B cell (primary cell): ENCODE results near the gene ITPRIP. TPM values are rescaled to one million over a fixed set of nuclear protein-coding genes. Genes with fewer than 3 reads are reported as not detected.

Experiments used
- ATAC-seq: fragments of 200-7000 bp; cut with Tn5 transposase; one replicate; pipeline ENCODE4 v1.10.0; 2021; ENCODE audit warnings: low read depth, mild to moderate bottlenecking, moderate number of reproducible peaks, moderate library complexity
- CTCF ChIA-PET: fragments of 350-600 bp; sonication (Branson Sonifier 250); formaldehyde crosslinking; loops from one replicate; lab custom pipeline; 2021; ENCODE audit warnings: antibody characterized with exemption, inconsistent platforms; lab: Charles Lee
- POLR2A ChIA-PET: fragments of 350-600 bp; sonication (Branson Sonifier 250); formaldehyde crosslinking; loops from one replicate; lab custom pipeline; 2021; ENCODE audit warnings: antibody characterized with exemption; lab: Charles Lee
- DNase-seq: peaks from one replicate; pipeline ENCODE4 v3.0.0; 2013
- H2AFZ ChIP-seq: 2 replicates; pipeline ENCODE4 v1.6.1; 2012; ENCODE audit warnings: mild to moderate bottlenecking, low read depth, low read length; ENCODE audit not compliant: insufficient read depth, poor library complexity, severe bottlenecking
- H3K27ac ChIP-seq, 2 donors: 1 replicate in 1 of 2; 2 replicates in 1 of 2; pipeline ENCODE4 v1.5.1; 2012 to 2013; ENCODE audit warnings: low read length in 2 of 2, mild to moderate bottlenecking in 2 of 2, moderate library complexity in 1 of 2
- H3K27me3 ChIP-seq, 4 experiments: fragments of 200-600 bp in 1 of 4; sonication (generic) in 1 of 4; replicated peaks in 1 of 4; 1 replicate in 2 of 4; 2 replicates in 2 of 4; pipeline versions ENCODE4 v1.6.1 to v1.7.0; 2013 to 2016; ENCODE audit warnings: low read length in 3 of 4, mild to moderate bottlenecking in 2 of 4, mixed read lengths in 1 of 4, moderate library complexity in 1 of 4; ENCODE audit not compliant: insufficient read depth in 4 of 4, control insufficient read depth in 3 of 4; ENCODE audit errors: control extremely low read depth in 1 of 4
- H3K36me3 ChIP-seq, 2 experiments: replicated peaks in 1 of 2; 1 replicate in 1 of 2; 2 replicates in 1 of 2; pipeline versions ENCODE4 v1.6.1 to v1.7.1; 2013; ENCODE audit warnings: low read length in 1 of 2; ENCODE audit not compliant: insufficient read depth in 2 of 2, control insufficient read depth in 1 of 2; ENCODE audit errors: control extremely low read depth in 1 of 2, extremely low read depth in 1 of 2
- H3K4me1 ChIP-seq, 2 donors: fragments of 200-600 bp in 1 of 2; sonication (generic) in 1 of 2; 1 replicate in 1 of 2; 2 replicates in 1 of 2; pipeline versions ENCODE4 v1.5.1 to v1.6.1; 2013 to 2017; ENCODE audit warnings: low read length in 2 of 2; ENCODE audit not compliant: control insufficient read depth in 2 of 2, insufficient read depth in 2 of 2
- H3K4me2 ChIP-seq: replicated peaks from 2 replicates; pipeline ENCODE3; 2012; ENCODE audit warnings: mild to moderate bottlenecking, low read depth, low read length; ENCODE audit not compliant: poor library complexity, severe bottlenecking
- H3K4me3 ChIP-seq, 5 experiments: fragments of 200-600 bp in 1 of 5; sonication (generic) in 1 of 5; 1 replicate in 3 of 5; 2 replicates in 2 of 5; pipeline versions ENCODE4 v1.5.1 to v1.7.0; 2011 to 2016; ENCODE audit warnings: low read length in 4 of 5, mild to moderate bottlenecking in 4 of 5, low read depth in 2 of 5, control low read depth in 1 of 5, moderate library complexity in 1 of 5; ENCODE audit not compliant: insufficient read depth in 1 of 5; ENCODE audit errors: control extremely low read depth in 1 of 5, extremely low read depth in 1 of 5
- H3K79me2 ChIP-seq: fragments of 200-600 bp; sonication (generic); one replicate; pipeline ENCODE4 v1.6.0; 2016; ENCODE audit warnings: low read length; ENCODE audit not compliant: control insufficient read depth, insufficient read depth
- H3K9ac ChIP-seq: fragments of 200-600 bp; sonication (generic); 2 replicates; pipeline ENCODE4 v1.6.1; 2017; ENCODE audit warnings: mild to moderate bottlenecking, low read length, moderate library complexity
- H3K9me3 ChIP-seq, 3 donors: one replicate each; pipeline versions ENCODE4 v1.6.1 to v1.7.1; 2013; ENCODE audit warnings: low read length in 2 of 3; ENCODE audit not compliant: control insufficient read depth in 2 of 3, insufficient read depth in 1 of 3; ENCODE audit errors: control extremely low read depth in 1 of 3
- H4K20me1 ChIP-seq: 2 replicates; pipeline ENCODE4 v1.6.0; 2012; ENCODE audit warnings: mild to moderate bottlenecking, low read length; ENCODE audit not compliant: insufficient read depth, control insufficient read depth, poor library complexity, severe bottlenecking
- H3K27ac Mint-ChIP-seq: one replicate; pipeline ENCODE4 v1.8.0; 2021; ENCODE audit warnings: mixed read lengths
- H3K27me3 Mint-ChIP-seq: one replicate; pipeline ENCODE4 v1.8.0; 2021; ENCODE audit warnings: mixed read lengths
- H3K4me1 Mint-ChIP-seq: one replicate; pipeline ENCODE4 v1.8.0; 2021; ENCODE audit warnings: mixed read lengths
- H3K4me3 Mint-ChIP-seq: one replicate; pipeline ENCODE4 v1.8.0; 2021; ENCODE audit warnings: mixed read lengths
- H3K9me3 Mint-ChIP-seq: one replicate; pipeline ENCODE4 v1.8.0; 2022; ENCODE audit warnings: mixed read lengths; ENCODE audit not compliant: insufficient read depth
- CTCF ChIP-seq: fragments of 200-600 bp; IDR thresholded peaks from one replicate; pipeline ENCODE4 v1.8.0; 2022; ENCODE audit warnings: antibody characterized with exemption, mild to moderate bottlenecking
- EZH2 ChIP-seq: IDR thresholded peaks from 2 replicates; pipeline ENCODE4 v1.6.1; 2012; ENCODE audit warnings: borderline replicate concordance, low read depth, mild to moderate bottlenecking, moderate library complexity, low read length; ENCODE audit not compliant: insufficient read depth, poor library complexity, severe bottlenecking
- WGBS: methylation state at CpG from one replicate; pipeline ENCODE4 v1.1.5; 2013; ENCODE audit warnings: missing lambda C conversion rate; ENCODE audit not compliant: insufficient coverage; 5-methylcytosine and 5-hydroxymethylcytosine counted together
- intact Hi-C: fragments of 100-400 bp; cut with micrococcal nuclease; formaldehyde crosslinking; loops from one replicate; pipeline ENCODE4 v1.10.0; 2022
- polyA plus RNA-seq: library from polyadenylated mRNA; depleted of rRNA; stranded (reverse); fragments of >200 nt; gene quantifications from 2 replicates; pipeline ENCODE4 v1.2.3, GENCODE V29; 2012
- total RNA-seq, 2 donors: library from RNA; stranded (reverse); fragments of 120-200 nt in 1 of 2; gene quantifications; 1 replicate in 1 of 2; 2 replicates in 1 of 2; pipeline versions ENCODE4 v1.2.3 to v1.2.4, GENCODE V29; 2013 to 2022

The ITPRIP gene
- total and polyA plus RNA-seq, 2 donors (not counting 1 experiment from before 2014, with no cell fraction given) = 22.5 to 28.5 TPM

- no peak overlapping the region for H3K27ac ChIP-seq
- H3K9me3 ChIP-seq = no peaks in the 10 kb centered on the region
- ChIA-PET POLR2A (interaction anchor here (0.5 kb wide), 1 partner anchor 179 kb away, joined by 3 read pairs; no protein-coding TSS in a partner anchor), CTCF (interaction anchor here (0.7 to 3.1 kb wide), 4 partner anchors 20 to 53 kb away, joined by 3 to 24 read pairs (median 4); partner anchors contain the start of gene CFAP58)
- no peak overlapping the region for H3K4me3 Mint-ChIP-seq
- H3K27me3 ChIP-seq = peaks cover 0 to 17% (median 0%) of the 10 kb centered on the region in 4 experiments
- WGBS = 91% methylated on average over 9 of the region's 12 CpGs
- intact Hi-C loops = no loop called here
- H3K9ac ChIP-seq = no peak overlapping the region
- H3K9me3 Mint-ChIP-seq = no peaks in the 10 kb centered on the region
- no peak overlapping the region for H3K27ac Mint-ChIP-seq
- no peak overlapping the region for H3K4me3 ChIP-seq
- no peak for TF ChIP-seq CTCF
- no peak for TF ChIP-seq EZH2
- no peak for ATAC-seq
- H3K27me3 Mint-ChIP-seq = peaks cover 26% of the 10 kb centered on the region
- H3K4me1 ChIP-seq = no peaks in the 10 kb centered on the region
- H4K20me1 ChIP-seq = no peaks in the 10 kb centered on the region
- H3K4me1 Mint-ChIP-seq = no peaks in the 10 kb centered on the region
- DNase-seq = no peak
- no peaks in the 10 kb centered on the region for H3K36me3 ChIP-seq
- no peak overlapping the region for H3K4me2 ChIP-seq
- H2AFZ ChIP-seq = no peak overlapping the region
- no peaks in the 10 kb centered on the region for H3K79me2 ChIP-seq
Observed at GRCh38 chr10:104300002-104300735, 38.1 kb downstream of the ITPRIP start.
